Subcutaneous adipose tissue (tissue), 4 donors: Measurements from ENCODE around the gene GCAT. TPM values are rescaled to one million over a fixed set of nuclear protein-coding genes. Genes with fewer than 3 reads are reported as not detected.

ENCODE experiments used
- CTCF ChIP-seq: fragments of 450-650 bp; IDR thresholded peaks from one replicate; pipeline ENCODE4 v1.5.1; 2016; ENCODE audit warnings: low read depth, mild to moderate bottlenecking, control low read depth, antibody characterized with exemption, moderate library complexity
- total RNA-seq, 4 donors: library from RNA; depleted of rRNA; stranded (reverse); fragments of >200 nt; gene quantifications; one replicate each; pipeline ENCODE4 v1.1.0, GENCODE V29; 2016

Gene GCAT
- total RNA-seq, 4 donors from 2014 or later, result 5.9 to 27.1 (median 9.8) TPM

GRCh38 chr22:37823134-37823985 lies 15.6 kb downstream of the GCAT start, which contains the start of gene GALR3:
Gene GALR3, plus strand, starts transcription at chr22:37823382. Its CDS starts 25 bp downstream, at chr22:37823407.
- no peak for TF ChIP-seq CTCF

GRCh38 chr22:37824674-37825641 lies 17.2 kb downstream of the GCAT start:
- TF ChIP-seq CTCF, result no peak

- no peak for TF ChIP-seq CTCF
Observed at GRCh38 chr22:37827056-37827455, 19.3 kb downstream of the GCAT start.

- TF ChIP-seq CTCF, result no peak
Observed at GRCh38 chr22:37830093-37830842, 22.5 kb downstream of the GCAT start.

- TF ChIP-seq CTCF, result no peak
Observed at GRCh38 chr22:37831472-37831871, 23.7 kb downstream of the GCAT start.

- TF ChIP-seq CTCF, result no peak
Observed at GRCh38 chr22:37832022-37832857, 24.5 kb downstream of the GCAT start.
